SHP77 (cell line): ENCODE data around the gene COL20A1.
"Not testable (repeated sequence)": the region's sequence is repeated elsewhere in the genome, so short reads cannot be mapped to it uniquely, and the experiment has no call there.

Experiments
- DNase-seq, 2 experiments: peaks; one replicate each; lab custom pipeline; 2025; lab: John Stamatoyannopoulos, UW

The COL20A1 gene

DNA sequence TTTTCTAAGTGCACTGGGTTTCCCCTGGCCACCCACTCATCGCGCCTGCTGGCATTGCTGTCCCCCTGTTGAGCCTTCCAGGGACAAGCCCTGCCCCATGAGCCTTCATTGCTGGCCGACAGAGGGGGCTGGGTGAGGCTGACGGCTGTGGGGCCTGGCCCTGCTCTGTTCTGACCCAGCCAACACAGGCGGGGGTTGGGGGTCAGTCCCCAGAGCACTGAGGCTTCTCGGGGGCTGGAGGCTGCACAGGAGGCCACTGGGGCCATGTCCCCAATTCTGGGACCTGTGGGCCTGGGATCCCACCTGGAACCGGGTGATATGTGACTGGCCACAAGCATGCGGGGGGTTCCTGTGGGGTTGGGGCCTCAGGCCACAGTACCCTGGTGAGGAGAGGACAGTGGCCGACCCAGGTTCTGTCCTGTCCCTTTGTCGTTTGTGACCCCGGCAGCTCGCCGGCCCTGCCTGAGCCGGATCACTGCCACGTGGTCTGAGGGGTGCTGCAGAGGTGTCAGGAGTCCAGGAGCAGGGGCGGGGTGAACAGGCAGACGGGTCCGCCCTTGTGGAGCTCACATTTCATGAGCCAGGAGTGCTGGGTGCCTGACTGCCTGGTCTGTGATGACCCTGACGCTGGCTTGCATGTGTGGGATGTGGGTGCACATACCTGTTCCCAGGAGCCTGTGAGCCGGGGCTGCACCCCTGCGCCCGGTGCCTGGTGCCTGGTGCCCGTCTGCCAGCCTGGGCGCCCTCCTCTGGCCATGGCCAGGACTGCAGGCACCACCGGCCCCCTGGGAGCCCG, 2.1 kb upstream of the COL20A1 start:
- DNase-seq, result peak; percentile 49 to 65

DNA sequence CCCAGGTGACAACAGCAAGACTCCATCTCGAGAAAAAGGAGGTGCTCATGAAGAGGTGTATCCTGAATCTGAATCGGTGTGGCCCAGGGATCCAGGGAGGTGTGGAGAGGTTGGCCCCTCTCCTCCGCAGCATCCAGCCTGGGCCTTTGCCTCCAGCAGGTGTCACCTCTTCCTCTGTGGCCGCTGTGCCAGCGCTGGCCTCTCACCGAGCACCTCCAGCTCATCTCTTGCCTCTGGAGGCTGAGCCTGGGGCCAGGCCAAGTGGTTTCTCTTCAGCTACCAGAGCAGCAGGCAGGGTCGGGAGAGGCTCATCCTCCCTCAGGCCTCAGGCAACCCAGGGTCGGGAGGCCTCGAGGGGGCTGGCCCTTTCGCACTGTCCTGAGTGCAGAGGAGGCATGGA, 1.2 kb upstream of the COL20A1 start:
- DNase-seq, result no peak

DNA sequence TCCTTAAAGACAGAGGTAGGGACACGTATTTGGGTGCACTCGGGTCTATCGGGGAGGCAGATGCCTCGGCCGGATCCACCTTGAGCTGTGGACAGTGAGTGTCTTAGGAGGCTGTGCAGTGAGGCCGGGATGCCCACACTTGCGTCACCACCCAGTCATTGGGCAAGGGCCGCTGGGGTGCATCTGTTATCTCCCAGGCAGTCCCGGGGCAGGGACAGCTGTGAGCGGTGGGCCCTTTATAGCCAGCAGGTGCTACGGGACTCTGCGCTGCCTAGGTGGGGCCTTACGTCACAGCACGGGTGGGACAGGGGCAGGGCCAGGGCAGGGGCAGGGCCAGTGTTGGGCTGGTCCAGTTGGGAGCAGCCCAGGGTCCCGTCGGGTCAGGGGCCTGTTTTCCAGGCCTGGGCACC, 689 bp upstream of the COL20A1 start:
- DNase-seq, result no peak

DNA sequence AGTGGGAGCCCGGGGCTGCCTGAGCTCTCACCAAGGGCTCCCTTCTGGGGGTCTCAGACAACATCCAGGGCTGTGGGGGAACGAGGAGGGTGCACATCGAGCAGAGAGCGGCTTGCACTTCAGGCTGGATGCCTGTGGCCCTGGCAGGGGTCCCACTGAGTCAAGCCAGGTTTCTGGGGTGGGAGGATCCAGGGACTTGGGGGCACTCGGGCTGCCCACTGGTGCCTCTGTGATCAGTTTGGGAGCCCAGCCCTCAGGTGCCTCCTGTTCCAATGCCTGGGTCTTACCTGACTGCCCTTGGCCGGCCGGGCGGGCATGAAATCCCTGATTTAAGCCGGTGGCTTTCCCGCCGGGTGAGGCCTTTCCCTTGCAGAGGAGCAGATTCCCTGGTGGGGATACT, 470 bp downstream of the COL20A1 start:
- no peak for DNase-seq

DNA sequence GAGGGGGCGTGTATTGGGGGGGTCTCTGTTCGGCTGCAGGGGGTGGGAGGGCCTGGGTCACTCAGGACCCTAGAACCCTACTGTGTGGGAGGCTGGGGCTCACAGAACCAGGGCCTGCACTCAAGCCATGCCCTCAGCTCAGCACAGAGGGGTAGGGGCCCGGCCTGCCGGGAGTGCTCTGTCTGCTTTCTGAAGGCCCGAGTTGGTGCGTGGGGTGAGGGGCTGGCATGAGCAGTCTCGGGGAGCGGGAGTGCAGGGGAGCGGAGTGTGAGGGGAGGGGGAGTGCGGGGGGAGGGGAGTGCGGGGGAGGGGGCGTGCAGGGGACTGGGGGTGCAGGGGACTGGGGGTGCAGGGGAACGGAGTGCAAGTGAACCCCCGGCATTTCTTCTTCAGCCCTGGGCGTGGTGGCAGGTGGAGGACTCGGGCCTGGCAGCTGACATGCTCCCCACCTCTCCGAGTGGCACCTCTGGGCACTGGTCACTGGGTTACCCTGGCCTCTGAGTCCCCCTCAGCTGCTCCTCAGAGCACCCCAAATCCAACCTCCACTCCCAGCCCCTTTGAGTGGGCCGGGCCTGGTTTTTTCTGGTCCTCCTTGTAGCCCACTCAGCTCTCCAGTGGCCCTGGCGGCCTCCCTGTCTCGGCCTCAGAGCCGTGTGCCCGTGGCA, 1.0 kb downstream of the COL20A1 start:
- DNase-seq, result no peak

DNA sequence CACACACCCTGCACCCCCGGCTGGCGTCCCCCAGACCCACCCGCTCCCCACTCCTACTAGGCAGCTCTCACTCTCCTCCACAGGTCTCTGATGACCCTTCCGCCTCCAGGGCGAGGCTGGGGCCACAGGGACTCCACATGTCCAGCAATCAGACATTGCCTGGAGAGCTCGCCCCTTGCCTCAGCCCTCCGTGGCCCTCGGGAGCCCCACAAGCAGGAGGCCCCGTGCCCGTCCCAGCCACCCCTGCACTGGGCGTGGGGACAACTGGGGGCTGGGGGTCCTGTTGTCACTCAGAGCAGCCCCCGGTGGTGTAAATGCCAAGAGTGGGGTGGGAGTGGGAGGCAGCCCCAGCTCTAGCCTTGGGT, 1.5 kb downstream of the COL20A1 start:
- no peak for DNase-seq

DNA sequence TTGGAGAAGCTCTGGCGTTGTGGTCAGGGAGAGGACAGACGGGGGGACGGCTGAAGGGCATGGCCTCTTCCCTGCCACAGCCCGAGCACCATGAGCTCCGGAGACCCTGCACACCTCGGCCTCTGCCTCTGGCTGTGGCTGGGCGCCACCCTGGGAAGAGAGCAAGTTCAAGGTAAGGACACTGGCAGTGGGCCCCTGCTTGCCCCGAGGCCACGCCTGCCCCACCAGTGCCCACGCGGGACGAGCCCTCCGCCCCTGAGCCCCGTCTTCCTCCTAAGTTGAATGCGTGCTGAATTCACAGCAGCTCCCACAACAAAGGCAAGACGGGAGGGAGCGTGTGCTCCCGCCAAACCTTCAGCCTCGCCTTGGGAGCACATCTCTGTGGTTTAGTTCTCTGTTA, 2.0 kb downstream of the COL20A1 start:
- no peak for DNase-seq

DNA sequence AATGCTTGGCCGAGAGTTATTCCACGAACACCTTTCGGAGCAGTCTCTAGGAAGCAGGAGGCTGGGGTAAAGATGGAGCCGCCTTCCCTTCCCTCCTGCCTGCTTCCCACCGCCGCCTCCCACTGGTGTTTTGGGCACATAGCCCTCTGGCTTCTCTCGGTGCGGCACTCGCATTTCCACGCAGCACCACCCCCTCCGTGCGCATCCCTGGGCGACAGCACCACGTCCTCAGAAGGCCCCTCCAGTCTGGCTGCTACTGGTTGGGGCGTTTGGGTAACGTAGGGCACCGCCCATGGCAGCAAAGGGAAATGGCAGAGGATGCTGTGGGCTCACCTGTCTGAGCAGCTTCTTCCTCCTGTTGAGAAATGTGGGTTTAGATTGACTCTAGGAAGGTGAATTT, 2.4 kb downstream of the COL20A1 start:
- DNase-seq, result no peak

DNA sequence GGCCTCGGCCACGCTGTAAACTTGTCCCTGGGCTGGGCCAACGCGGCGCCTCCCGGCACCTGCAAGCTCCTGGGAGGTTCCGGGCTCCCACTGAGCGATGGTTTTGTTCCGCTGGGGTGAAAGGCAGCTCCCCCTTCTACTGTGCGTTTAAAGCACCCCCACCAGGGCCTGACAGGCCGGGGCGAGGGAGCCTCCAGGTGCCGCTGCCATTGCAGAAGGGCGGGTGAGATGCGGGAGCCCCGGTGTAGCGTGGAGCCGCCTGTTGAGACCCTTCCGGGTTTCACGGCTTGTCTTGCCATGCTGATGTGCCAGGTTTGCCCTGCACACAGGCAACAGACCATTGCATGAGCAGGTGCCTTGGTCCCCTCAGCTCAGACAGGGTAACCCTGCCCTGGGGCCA, 2.9 kb downstream of the COL20A1 start:
- no peak for DNase-seq

DNA sequence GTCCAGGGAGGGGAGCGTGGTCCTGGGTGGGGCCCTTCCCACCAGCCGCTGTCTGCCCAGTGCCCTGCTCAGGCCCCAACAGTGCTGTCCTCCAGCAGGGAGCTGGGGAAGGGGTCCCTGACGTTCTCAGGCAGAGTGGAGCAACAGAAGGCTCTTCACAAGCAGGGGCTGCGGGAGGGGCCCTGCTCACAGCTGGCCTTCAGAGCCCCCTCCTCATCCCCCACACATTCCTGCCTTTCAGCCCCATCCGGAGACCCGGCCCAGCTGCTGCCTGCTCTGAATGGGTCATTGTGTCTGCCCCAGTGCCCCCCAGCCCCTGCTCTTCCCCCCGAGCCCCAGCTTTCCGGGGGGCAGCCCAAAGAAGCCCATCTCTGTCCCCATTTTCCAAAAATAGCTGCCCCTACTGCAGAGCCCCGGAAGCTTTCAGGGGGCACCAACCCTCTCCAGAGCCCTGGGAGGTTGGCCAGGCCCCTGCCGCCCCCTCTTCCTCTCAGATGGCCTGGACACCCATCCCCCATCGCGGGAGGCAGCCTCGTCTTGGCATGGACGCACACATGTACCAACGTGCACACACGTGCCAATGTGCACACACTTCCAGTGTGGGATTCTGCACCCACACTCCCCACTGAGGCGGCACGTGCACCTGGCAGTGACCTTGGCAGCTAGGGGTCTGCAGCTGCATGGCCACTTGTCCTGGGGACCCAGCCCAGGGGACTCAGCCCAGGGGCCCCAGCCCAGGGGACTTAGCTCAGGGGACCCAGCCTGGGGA, 3.7 kb downstream of the COL20A1 start:
- no peak for DNase-seq

DNA sequence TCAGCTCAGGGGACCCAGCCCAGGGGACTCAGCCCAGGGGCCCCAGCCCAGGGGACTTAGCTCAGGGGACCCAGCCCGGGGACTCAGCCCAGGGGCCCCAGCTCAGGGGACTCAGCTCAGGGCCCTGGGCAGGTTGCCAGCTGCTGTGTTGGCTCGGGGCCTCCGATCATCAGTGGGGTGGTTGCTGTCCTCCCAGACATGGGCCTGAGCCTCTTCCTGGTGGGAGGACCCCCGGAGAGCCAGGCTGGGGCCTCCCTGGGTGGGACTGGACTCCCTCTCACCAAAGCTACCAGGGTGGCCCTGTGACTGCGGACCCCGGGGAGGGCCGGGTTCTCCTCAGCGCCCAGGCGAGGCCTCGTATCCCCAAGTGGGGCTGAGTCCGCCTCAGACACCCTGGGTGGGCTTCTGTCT, 4.4 kb downstream of the COL20A1 start:
- no peak for DNase-seq

DNA sequence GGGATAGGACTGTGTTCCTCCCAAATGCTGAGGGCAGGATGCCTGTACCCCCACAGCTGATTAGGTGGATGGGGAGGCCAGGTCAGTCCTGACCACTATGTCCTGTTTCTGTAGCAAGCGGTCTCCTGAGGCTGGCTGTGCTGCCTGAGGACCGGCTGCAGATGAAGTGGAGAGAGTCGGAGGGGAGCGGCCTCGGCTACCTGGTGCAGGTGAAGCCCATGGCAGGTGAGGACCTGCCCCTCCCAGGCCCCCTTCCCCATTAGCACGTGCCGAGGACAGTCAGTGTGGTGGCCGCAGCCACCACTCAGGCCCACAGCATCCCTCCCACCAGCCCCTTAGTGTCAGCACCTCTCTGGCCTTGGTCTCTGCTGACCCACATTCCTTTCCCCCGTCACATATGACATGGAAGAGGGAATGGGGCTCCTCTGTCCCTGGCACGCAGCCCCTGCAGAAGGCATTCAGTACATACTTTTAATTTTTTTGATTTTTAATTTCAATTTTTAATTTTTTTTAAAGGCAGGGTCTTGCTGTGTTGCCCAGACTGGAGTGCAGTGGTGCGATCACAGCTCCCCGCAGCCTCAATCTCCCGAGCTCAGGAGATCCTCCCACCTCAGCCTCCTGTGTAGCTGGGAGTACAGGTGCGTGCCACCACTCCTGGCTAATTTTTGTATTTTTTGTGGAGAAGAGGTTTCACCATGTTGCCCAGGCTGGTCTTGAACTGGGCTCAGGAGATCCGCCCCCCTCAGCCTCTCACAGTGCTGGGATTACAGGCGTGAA, 5.0 kb downstream of the COL20A1 start:
- DNase-seq, result no peak

DNA sequence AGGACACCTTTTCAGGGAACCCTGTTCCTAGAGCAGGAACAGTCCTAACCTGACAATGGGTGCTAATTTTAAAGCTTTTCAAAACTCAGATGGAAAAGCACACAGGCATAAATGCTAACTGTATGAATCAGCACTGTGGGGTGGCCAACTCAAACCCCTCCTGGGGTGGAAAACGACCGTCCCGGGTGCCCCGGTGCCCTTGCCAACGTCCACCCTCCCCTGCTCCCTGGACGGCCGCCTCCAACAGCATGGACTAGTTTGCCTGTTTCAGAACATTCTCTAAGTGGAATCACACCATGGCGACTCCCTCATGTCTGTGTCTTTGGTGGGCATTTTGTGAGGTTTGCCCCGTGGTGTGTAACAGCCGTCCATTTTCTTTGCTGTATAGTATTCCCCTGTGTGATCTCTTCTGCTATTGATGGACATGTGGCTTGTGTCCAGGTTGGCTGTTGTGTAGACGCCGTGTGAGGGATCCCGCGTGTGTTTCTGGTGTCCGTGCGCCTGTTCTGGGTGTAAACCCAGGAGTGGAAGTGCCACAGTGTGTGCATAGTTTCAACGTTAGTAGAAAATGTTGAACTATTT, 5.8 kb downstream of the COL20A1 start:
- DNase-seq, result no peak

DNA sequence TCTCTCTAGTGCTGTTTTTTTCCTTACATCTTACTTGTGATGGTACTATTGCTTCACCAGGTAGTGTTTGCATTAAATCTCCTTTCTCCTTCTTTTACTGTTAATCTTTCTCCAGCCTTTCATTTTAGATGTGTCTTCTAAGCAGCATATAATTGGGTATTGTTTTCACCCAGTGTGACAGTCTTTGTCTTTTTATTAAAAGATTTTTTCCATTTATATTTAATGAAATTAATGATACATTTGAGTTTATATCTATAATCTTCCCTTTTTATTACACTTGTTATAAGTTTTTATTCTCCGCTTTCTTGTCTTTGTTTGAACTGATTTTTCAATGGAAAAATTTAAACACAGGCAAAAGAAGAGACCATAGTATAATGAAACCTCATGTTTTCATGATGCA, 8.7 kb downstream of the COL20A1 start:
- DNase-seq, result no peak

DNA sequence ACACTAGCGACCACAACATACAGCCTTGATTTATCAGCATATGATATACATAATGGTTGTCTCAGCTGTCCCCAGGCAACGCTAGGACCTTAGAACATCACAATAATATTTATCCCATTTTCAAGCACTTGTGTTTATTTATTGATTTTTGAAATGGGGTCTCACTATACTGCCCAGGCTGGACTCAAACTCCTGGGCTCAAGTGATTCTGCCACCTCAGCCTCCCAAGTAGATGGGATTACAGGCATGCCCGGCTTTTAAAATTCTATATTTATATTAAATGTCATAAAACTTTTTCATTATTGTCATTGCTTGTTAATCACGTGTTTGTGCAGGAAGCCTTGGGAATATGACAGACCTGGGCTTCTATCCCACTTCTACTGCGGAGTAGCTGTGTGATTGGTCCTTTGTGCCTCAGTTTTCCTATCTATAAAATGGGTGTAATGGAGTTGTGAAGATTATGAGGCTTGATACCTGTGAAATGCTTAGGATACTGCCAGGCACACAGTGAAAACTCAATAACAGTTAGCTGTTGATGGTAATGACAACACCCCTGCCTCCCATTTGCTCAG, 10.2 kb downstream of the COL20A1 start:
- DNase-seq, result no peak

DNA sequence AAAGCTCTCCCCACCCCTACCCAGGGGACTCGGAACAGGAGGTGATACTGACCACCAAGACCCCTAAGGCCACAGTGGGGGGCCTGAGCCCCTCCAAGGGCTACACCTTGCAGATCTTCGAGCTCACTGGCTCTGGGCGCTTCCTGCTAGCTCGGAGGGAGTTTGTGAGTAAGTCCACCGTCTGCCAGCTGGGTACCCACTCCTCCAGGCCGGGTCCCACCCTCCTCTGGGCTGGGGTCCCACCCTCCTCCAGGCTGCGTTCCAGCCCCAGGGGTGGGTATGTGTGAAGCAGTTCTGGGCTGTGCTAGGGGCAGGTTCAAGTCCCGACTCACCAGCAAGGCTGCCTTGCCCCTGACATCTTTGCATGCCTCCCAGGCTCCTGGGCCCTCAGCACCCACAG, 12.4 kb downstream of the COL20A1 start:
- no peak for DNase-seq

DNA sequence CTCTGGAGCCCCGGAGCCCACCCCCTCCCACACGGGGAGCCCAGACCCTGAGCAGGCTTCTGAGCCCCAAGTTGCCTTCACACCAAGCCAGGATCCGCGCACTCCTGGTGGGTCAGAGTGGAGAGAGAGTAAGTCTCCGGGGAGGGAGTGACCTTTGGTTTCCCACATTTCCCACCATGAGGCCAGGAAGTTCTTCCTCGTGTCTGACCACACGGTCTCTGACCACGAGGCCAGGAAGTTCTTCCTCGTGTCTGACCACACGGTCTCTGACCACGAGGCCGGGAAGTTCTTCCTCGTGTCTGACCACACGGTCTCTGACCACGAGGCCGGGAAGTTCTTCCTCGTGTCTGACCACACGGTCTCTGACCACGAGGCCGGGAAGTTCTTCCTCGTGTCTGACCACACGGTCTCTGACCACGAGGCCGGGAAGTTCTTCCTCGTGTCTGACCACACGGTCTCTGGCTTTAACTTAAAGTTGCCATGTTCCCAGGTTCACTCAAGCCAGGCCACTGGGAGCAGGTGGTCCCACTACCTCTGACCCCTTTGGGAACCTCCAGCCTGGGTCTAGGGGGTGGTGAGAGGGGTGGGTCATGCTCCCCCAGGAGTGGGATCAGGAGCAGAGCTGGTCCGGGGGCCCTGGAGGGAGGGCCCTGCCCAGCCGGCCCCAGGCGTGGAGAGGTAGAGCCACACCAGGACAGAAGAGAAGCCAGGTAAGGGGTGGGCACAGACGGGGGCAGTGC, 13.1 kb downstream of the COL20A1 start:
- DNase-seq, result not testable (repeated sequence)

DNA sequence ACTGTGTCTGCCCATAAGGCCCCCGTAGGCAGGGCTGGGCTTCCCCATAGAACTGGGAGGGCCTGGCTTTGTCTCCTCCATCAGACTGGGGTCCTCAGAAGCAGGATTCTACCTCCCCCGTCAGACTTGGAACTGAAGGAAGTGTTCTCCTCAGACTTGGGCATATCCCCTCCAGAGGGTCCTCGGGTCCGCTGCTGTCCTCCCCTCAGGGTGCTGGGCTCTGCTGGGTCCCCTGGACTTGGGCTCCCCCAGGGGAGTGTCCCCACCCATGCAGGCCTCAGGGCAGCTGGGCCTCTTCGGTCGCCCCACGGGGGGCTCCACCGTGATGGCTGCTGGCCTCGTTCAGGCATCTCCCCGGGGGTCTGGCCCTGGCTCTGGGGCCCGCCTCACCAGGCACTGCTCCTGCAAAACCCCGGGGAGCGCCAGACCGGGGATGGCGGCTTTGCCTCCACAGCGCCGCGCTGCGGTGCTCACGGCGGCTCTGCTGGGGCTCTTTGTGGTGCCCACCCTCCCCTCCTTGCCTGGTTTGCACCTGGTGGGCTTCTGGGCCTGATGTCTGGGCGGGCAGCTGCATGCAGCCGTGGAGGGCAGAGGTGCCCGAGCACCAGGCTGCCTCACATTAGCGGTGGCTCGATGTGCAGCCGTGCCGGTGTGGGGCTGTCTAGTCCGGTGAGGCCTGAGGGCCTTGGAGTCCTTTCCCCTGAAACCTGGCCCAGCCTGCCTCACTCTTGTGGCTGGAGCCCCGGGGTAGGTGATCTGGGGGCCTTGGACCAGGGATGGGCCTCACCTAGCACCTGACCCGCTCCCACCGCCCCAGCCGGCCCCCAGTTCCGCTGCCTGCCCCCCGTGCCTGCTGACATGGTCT, 13.9 kb downstream of the COL20A1 start:
- DNase-seq, result no peak

DNA sequence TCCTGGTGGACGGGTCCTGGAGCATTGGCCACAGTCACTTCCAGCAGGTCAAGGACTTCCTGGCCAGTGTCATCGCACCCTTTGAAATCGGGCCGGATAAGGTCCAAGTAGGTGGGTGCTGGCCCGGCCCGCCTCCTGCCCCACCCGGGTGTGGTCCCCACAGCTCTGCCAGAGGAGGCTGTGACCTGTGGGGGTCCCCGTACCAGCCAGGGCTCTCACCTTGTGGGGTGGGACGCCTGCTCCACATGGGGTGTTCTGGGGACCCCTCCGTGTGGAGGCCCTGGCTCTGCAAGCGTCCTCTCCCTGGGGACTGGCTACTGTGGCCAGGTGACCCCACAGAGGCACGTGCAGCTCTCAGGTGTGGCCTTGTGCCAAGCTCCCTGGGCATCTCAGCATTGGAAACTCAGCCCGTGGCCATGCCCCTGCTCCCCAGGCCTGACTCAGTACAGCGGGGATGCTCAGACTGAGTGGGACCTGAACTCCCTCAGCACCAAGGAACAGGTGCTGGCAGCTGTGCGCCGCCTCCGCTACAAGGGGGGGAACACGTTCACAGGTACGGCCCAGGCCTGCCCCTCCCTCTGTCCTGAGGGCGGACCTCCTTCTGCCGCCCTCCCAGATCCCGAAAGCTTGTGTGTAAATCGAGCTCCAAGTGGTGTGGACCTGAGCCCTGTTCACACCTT, 14.7 kb downstream of the COL20A1 start:
- no peak for DNase-seq
